NOMO-1 treated with DMSO at 0.1 percent for 48 hours (cell line): ENCODE results near the gene AFMID.
A peak's percentile ranks its signal among the peaks of the same experiment; 100 is the strongest.

ENCODE experiments used
- DNase-seq: peaks from one replicate; lab custom pipeline; 2025; ENCODE audit not compliant: unreplicated experiment; lab: John Stamatoyannopoulos, UW

Gene AFMID

DNA sequence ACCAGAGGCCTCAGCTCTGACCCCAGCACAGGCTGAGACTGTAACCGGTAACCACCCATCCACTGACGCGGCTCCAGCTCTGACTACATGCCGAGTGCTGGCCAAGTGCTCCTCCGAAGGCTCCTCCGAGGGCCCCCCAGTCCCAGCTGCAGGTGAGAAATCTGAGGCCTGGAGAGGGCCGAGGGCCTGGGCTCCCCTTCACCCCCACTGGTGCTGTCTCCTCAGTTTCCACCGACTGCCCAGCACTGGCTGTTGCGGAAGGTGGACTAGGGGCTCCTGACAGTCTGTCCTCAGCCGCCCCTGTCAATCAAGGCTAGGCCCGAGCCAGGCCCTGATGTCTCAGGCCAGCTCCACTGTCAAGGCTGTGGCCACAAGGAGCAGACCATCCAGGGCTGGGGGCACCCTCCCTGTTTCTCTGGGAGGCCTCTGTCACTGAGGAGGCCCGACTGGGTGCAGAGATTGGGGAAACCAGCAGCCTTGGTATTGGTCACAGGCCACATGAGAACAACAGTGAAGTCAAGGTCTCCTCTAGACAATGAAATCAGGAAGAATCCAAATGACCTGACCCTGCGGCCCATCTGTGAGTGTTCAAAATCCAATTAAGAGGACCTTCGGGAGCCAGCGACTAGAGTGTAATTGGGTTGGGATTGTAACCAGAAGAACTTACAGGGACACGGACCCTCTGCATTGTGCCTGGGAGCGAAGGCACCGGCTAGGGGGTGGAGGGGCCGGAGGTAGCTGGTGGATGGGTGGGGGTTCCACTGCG, 49.4 kb downstream of the AFMID start:
- no peak for DNase-seq

DNA sequence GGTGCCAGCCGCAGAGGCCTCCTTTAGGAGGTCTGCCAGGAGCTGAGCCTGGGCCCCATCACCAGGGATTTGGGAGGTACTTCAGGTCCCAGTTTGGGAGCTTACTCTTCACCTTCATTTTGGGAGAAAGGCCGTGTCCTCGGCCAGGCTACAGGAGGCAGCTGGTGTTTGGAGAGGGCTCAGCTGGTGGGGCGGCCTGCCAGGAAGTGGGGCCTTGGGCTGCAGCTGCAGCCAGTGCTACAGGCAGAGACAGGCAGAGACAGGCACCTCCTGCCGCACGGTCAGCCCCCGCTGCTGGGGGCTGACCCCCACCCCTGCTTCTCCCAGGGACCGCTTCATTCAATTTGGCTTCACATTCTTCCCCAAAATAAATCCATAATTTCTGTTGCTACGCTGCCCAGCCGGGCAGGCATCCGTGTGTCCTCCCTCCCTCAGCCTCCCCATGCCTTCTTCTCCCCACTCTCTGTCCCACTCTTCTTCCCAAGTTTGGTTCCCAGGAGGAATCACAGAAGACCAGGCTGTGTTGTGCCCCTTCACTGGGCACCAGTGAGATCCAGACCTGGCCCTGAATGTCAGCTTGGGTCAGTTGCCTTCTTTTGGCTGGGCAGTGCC, 50.3 kb downstream of the AFMID start:
- DNase-seq, result no peak

- DNase-seq, result no peak
These were observed 51.8 kb downstream of the AFMID start for GRCh38 chr17:78238823-78239488.

- DNase-seq, result peak; percentile 73
These were observed 52.3 kb downstream of the AFMID start for GRCh38 chr17:78239489-78239931.

GRCh38 chr17:78240012-78240655, 53.0 kb downstream of the AFMID start:
- DNase-seq, result no peak

DNA sequence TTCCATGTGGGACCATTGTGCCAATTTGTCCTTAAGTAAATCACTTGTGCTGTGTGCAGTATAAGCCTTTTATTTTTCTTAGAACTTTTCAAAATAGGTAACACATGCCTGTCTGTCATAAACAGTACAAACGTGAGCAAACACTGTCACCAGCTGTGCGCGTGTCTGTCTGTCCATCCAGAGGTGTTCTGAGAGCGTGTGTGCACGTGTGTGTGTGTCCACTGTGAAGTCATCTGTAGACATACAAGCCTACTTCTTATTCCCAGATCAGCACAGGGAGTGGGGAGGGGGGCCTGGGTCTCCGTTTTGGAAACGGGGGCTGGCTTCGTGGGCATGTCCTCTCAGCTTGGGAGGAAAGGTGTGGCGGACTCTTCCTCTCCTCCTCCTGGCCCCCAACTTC, 53.7 kb downstream of the AFMID start:
- DNase-seq, result no peak

DNA sequence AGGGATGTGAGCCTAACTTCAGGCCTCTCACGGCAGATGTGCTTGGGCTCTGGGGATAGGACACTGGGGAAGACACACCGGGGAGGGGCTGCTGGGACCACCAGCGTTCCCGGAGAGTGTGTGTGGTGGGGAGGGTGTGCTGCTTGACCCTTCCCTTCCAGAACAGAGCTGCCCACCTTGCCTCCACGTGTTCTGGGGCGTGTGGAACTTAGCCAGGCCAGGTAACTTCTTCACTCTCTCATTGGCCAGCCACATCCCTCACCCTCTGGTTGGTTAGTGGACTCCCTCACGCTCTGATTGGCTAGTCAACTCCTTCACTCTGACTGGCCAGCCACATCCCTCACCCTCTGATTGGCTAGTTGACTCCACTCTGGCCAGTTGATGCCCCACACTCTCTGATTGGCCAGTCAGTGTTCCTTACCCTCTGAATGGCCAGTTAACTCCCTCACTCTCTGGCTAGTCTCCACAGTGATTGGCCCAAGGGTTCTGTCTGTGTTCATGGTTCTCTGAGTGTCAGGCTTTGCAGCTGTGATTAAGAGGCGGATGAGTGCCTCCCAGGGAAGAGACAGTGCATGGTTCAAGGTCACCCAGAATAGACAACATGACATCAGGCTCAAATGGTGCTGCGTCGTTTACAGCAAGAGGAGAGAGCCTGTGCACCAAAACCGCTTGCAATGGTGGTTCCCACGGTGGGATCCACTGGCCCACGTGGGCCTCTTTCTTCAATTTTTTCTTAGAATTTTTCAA, 54.3 kb downstream of the AFMID start:
- DNase-seq, result no peak

GRCh38 chr17:78242024-78242742, 55.0 kb downstream of the AFMID start:
- DNase-seq, result peak; percentile 91

DNA sequence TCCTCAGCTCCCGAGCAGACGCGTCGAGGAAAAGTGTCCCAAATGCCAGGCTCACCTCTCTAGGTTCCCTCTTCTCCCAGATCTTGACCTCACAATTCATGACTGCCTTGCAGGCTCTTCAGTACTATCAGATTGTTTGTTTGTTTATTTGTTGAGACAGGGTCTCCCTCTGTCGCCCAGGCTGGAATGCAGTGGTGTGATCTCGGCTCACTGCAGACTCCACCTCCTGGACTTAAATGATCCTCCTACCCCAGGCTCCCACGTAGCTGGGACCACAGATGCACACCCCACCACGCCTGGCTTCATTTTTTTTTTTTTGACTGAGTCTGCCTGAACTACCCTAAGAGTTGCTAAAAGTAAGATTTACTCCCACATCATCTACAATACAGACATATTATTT, 60.1 kb downstream of the AFMID start:
- no peak for DNase-seq

GRCh38 chr17:78248051-78248914, 61.1 kb downstream of the AFMID start:
- DNase-seq, result no peak

GRCh38 chr17:78249074-78249817, 62.1 kb downstream of the AFMID start:
- DNase-seq, result no peak

DNA sequence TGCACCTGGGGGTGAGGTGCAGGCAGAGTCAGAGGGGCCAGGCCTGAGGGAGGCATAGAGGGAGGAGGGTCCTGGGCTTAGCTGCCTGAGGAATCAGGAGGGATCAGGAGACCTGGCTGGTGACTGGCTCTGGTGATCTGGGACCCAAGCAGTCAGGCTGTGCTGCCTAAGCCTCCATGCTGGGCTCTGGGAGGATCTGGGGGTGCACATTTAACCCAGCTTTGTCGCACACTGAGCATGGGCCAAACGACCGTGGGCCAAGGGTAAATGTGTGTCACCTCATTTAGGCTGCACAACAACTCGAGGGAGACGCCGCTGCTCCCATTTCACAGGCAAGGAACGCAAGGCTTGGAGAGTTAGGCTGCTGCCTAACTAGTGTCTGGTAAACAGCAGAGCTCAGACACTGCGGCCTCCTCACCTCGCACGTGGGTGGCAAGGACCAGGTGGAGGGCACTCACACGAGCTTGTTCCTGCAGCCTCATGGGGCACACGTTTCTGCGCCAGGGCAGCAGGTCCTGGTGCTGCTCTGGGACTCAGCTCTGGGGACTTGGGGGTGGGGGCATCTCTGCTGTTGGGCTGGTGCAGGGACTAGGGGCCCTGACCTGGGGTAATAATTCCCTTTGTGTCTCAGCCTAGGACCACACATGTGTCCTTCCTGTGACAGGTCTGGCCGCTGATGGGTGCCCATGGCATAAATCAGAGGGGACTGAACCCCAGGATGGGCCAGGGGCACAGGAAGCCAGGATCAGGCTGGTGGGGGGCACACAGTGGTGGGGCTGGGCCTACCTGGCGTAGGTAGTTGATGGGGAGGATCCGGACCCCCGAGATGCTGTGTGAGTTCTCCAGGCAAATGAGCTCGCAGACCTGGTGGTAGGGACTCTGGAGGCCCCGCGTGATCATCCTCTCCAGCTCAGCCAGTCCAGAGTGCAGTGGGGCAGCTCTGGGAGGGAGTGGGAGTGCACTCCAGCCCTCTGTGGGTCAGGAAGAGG, 63.0 kb downstream of the AFMID start:
- DNase-seq, result no peak

DNA sequence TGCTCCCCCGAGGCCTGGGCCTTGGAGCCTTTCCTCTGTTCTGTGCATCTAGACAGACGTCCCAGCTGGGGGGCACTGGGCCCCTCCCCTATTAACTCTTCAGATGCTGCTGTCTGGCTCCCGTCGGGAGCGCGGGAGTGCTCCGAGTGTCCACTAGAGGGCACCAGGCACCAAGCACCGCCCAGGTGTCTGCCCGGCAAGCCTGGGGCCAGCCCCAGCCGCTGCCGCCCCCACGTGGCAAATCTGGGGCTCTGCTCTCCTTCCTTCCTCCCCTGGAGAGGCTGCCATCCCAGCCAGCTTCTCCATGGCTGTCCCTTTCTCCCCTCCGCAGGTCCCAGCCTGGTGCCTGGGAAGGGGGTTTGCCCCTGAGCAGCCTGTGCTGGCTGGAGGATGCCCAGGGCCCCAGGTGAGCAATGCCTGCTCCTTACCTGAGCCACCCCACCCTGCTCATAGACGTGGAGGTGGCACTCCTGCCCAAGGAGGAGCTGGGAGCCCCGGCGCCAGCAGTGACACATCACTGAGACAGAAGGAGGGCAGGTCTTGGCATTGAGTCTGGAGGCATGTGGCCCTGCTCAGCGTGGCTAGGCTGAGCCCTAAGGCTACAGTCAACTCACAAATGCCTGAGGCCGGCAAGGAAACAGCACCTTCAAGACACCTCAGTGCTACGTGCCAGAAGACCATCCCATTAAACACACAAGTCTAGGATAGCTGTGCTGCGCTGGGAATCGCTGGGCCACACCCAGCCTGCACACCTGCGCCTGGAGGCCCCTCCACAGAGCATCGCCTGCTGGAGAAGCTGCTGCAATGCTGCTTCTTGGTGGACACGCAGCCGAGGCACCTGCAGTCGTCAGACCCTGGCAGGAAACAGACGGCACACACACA, 64.0 kb downstream of the AFMID start:
- DNase-seq, result peak; percentile 82

DNA sequence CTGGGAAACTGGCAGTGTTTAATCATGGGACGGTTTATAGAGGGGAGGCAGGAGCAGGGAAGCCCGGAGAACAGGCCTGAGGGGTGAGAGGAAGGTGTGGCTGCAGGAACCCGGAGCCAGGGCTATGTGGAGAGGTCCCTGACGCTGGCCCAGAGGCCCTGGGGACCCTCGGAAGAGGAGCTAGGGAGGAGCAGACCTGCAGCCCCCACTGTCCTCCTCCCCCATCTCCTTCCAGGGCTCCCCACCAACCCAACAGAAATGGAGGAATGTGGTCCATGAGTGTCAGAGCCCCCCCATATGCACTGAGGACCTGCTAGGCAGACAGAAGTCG, 64.6 kb downstream of the AFMID start:
- DNase-seq, result no peak

DNA sequence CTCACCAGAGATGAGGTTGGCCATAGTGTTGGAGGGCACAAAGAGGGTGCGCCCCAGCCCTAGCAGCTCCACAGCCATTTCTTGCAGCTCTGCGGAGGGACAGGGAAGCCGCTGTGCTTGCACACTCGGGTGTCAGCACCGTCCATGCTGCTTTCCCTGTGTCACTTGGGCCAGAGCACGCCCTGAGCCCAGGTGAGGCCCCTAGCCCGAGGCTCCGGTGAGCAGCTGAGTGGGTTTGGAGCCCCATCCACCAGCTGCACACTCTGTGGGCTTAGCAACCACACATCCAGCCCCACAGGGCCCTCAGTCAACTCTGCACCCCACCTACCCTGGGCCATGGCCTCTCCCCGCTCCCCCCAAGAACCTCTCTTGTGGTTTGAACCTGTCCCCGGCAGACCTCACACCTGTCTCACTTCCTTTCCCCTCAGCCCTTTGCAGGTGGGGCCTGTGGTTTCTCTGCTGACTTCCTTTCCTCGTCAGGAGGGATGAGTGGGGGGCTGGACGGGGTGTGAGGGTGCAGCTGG, 65.0 kb downstream of the AFMID start:
- no peak for DNase-seq
